ENCODE results near the gene F2R.

The F2R gene

DNA sequence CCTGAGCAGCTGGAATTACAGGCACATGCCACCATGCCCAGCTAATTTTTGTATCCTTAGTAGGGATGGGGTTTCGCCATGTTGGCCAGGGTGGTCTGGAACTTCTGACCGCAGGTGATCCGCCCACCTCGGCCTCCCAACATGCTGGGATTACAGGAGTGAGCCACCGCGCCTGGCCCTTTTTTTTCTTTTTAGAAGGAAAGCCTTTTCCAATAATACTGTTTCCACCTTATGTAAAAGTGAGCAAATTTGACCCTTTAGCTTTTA is 23.7 kb upstream of the F2R start:
- no peak for DNase-seq
- H3K27me3 ChIP-seq (ENCODE audit: insufficient read depth, low read depth, severe bottlenecking) = no peaks in the 10 kb centered on the region
- H3K27ac ChIP-seq = peak overlapping the region; percentile 50

DNA sequence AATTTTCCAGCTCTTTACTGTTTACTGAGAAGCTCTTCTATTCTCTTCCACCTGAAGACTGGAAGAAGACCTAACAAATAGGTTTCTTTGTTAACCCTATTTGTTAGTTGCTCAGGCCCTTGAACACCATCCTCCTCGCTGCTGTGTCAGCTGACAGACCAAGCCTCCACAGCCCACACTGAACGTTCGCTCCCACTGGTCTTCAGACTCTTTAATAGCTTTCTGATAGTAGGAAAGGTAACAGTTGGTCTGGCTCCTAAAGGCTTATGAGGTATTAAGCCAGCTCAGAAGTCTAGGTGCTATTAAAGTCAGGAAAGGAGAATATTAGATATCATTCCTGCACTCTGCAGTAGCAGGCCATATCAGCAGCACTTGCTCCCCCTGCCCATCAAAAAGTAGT is 23.3 kb upstream of the F2R start:
- no peak overlapping the region for H3K4me3 ChIP-seq (ENCODE audit: low read depth, low read length)
- H3K36me3 ChIP-seq = peaks cover 9% of the 10 kb centered on the region
- no peaks in the 10 kb centered on the region for H3K9me3 ChIP-seq (ENCODE audit: severe bottlenecking)
- peak; percentile 48 for DNase-seq
- H3K27me3 ChIP-seq (ENCODE audit: insufficient read depth, low read depth, severe bottlenecking) = no peaks in the 10 kb centered on the region
- peak overlapping the region; percentile 50 for H3K27ac ChIP-seq
- TF ChIP-seq, protein P1, sequence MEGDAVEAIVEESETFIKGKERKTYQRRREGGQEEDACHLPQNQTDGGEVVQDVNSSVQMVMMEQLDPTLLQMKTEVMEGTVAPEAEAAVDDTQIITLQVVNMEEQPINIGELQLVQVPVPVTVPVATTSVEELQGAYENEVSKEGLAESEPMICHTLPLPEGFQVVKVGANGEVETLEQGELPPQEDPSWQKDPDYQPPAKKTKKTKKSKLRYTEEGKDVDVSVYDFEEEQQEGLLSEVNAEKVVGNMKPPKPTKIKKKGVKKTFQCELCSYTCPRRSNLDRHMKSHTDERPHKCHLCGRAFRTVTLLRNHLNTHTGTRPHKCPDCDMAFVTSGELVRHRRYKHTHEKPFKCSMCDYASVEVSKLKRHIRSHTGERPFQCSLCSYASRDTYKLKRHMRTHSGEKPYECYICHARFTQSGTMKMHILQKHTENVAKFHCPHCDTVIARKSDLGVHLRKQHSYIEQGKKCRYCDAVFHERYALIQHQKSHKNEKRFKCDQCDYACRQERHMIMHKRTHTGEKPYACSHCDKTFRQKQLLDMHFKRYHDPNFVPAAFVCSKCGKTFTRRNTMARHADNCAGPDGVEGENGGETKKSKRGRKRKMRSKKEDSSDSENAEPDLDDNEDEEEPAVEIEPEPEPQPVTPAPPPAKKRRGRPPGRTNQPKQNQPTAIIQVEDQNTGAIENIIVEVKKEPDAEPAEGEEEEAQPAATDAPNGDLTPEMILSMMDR (IDR thresholded peaks at IDR 0.05; ENCODE audit: low read depth, low read length) = no peak

More for the DNA sequence above, 23.7 kb upstream of the F2R start:
- TF ChIP-seq, protein P1 (IDR thresholded peaks at IDR 0.05; ENCODE audit: low read depth, low read length) = no peak
- peaks cover 8% of the 10 kb centered on the region for H3K36me3 ChIP-seq
- H3K4me3 ChIP-seq (ENCODE audit: low read depth, low read length) = no peak overlapping the region
- no peaks in the 10 kb centered on the region for H3K9me3 ChIP-seq (ENCODE audit: severe bottlenecking)

DNA sequence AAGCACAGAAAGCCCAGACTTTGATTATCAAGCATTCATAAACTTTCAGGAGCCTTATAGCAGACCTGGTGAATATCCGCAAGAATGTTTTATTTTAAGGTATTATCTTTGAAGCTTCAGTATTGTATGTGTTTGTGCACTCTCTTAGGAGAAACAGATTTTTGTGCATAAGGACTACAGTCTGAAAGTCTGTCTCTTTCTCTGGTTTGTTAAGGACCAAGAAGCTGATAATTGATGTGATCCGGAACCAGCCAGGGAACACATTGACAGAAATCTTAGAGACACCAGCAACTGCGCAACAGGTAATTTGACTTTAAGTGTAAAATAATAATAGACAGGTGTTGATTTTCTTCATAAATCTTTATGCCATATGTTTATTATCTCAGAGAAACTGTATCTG is 22.8 kb upstream of the F2R start:
- no peaks in the 10 kb centered on the region for H3K27me3 ChIP-seq (ENCODE audit: insufficient read depth, low read depth, severe bottlenecking)
- no peak overlapping the region for H3K4me3 ChIP-seq (ENCODE audit: low read depth, low read length)
- TF ChIP-seq, protein P1 (IDR thresholded peaks at IDR 0.05; ENCODE audit: low read depth, low read length) = no peak
- H3K36me3 ChIP-seq = peaks cover 13% of the 10 kb centered on the region
- H3K9me3 ChIP-seq (ENCODE audit: severe bottlenecking) = no peaks in the 10 kb centered on the region
- no peak overlapping the region for H3K27ac ChIP-seq
- DNase-seq = no peak

DNA sequence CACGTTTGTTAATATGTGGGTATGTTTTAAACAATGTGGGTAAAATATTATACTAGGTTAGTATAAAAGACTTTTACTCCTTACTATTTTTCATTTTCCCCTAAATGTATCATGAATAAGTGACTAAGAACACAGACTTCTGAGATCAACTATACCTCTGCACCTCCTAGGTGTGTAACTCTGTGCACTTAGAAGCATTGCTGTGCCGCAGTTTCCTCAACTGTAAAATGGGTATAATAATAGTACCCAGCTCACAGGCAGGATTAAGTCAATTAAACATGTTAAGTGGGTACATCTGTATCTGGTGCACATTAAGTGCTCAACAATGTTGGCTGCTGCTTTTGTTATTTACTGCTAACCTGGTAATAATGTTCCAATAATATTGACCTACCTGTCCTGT is 21.6 kb upstream of the F2R start:
- no peaks in the 10 kb centered on the region for H3K9me3 ChIP-seq (ENCODE audit: severe bottlenecking)
- H3K36me3 ChIP-seq = peaks cover 13% of the 10 kb centered on the region
- no peak overlapping the region for H3K27ac ChIP-seq
- DNase-seq = no peak
- H3K27me3 ChIP-seq (ENCODE audit: insufficient read depth, low read depth, severe bottlenecking) = no peaks in the 10 kb centered on the region
- TF ChIP-seq, protein P1 (IDR thresholded peaks at IDR 0.05; ENCODE audit: low read depth, low read length) = no peak
- H3K4me3 ChIP-seq (ENCODE audit: low read depth, low read length) = no peak overlapping the region

DNA sequence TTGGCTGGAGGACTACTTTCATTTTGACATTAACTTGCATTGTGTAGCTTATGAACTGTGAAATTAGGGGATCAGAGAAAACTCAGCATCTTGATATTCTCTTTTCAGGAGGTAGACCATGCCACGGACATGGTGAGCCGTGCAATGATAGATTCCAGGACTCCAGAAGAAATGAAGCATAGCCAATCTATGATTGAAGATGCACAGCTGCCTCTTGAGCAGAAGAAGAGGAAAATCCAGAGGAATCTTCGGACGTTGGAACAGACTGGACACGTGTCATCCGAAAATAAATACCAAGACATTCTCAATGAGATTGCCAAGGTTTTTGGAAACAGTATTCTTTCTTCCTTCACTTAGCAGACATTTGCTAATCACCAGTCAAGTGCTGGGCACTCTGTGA is 20.6 kb upstream of the F2R start:
- Histone ChIP-seq H3K27ac (no peak overlapping the region), H3K4me3 (ENCODE audit: low read depth, low read length) (no peak overlapping the region), H3K9me3 (ENCODE audit: severe bottlenecking) (no peaks in the 10 kb centered on the region), H3K36me3 (peaks cover 13% of the 10 kb centered on the region), H3K27me3 (ENCODE audit: insufficient read depth, low read depth, severe bottlenecking) (no peaks in the 10 kb centered on the region)
- TF ChIP-seq, protein P1 (IDR thresholded peaks at IDR 0.05; ENCODE audit: low read depth, low read length) = no peak
- DNase-seq = no peak

DNA sequence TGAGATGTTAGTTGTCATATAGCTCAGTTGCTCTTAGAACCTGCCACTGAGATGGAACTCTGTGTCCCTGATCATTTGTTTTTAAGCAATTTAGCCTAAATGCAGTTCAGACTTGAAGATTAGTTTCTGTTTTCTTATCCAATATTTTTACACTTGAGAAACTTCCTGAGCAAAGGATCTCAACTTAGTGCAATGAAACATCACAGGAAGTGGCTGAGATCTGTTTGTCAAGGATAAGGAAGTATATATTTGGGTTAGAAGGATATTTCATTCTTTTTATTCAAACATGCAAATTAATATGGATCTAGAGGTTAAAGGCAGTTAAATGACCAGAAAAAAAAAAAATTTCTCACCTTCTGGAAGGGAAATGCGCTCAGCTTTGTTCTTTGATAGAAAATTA is 19.7 kb upstream of the F2R start:
- Histone ChIP-seq H3K36me3 (peaks cover 17% of the 10 kb centered on the region), H3K27me3 (ENCODE audit: insufficient read depth, low read depth, severe bottlenecking) (no peaks in the 10 kb centered on the region), H3K4me3 (ENCODE audit: low read depth, low read length) (no peak overlapping the region), H3K9me3 (ENCODE audit: severe bottlenecking) (no peaks in the 10 kb centered on the region), H3K27ac (no peak overlapping the region)
- TF ChIP-seq, protein P1 (IDR thresholded peaks at IDR 0.05; ENCODE audit: low read depth, low read length) = no peak
- no peak for DNase-seq
